H1 (cell line): ENCODE measurements around the gene SMCHD1. TPM values are rescaled to one million over a fixed set of nuclear protein-coding genes. Genes with fewer than 3 reads are reported as not detected.
A peak's percentile ranks its signal among the peaks of the same experiment; 100 is the strongest.

Experiments used
- CTCF ChIA-PET: fragments of 300-600 bp; sonication (Branson Sonifier 250); formaldehyde crosslinking; loops from one replicate; lab custom pipeline; 2021; ENCODE audit not compliant: partially characterized antibody; lab: Charles Lee
- POLR2A ChIA-PET: fragments of 300-600 bp; sonication (Branson Sonifier 250); formaldehyde crosslinking; loops from one replicate; lab custom pipeline; 2021; ENCODE audit warnings: inconsistent platforms; ENCODE audit not compliant: partially characterized antibody; lab: Charles Lee
- DNase-seq, 2 experiments: peaks; one replicate each; pipeline versions ENCODE4 v3.0.0 to v3.0.0-alpha.2; 2010 to 2022; ENCODE audit warnings: low spot score in 2 of 2, low read depth in 1 of 2, mixed read lengths in 1 of 2
- FAIRE-seq: peaks from 2 replicates; lab custom pipeline; 2011; peaks lifted over from hg19 to GRCh38; lab: Jason Lieb, UNC
- H2AFZ ChIP-seq: 2 replicates; pipeline ENCODE4 v1.8.1; 2012; ENCODE audit warnings: low read length, inconsistent platforms
- H2AK5ac ChIP-seq: 2 replicates; pipeline ENCODE4 v1.6.1; 2013; ENCODE audit warnings: low read depth, low read length
- H2BK120ac ChIP-seq: replicated peaks from 2 replicates; pipeline ENCODE3; 2013; ENCODE audit warnings: low read depth, low read length, inconsistent platforms
- H2BK12ac ChIP-seq: 2 replicates; pipeline ENCODE4 v1.6.1; 2013; ENCODE audit warnings: low read depth, low read length
- H2BK15ac ChIP-seq: 2 replicates; pipeline ENCODE4 v1.6.1; 2013; ENCODE audit warnings: low read length
- H2BK20ac ChIP-seq: 2 replicates; pipeline ENCODE4 v1.6.1; 2013; ENCODE audit warnings: low read length
- H2BK5ac ChIP-seq: 2 replicates; pipeline ENCODE4 v1.6.1; 2013; ENCODE audit warnings: low read depth, low read length
- H3K14ac ChIP-seq: 2 replicates; pipeline ENCODE4 v1.6.1; 2013; ENCODE audit warnings: inconsistent platforms; ENCODE audit not compliant: insufficient read length
- H3K18ac ChIP-seq: 2 replicates; pipeline ENCODE4 v1.6.1; 2013; ENCODE audit warnings: low read length; ENCODE audit errors: extremely low read depth
- H3K23ac ChIP-seq: 2 replicates; pipeline ENCODE4 v1.6.1; 2013; ENCODE audit warnings: inconsistent platforms; ENCODE audit not compliant: insufficient read length
- H3K23me2 ChIP-seq: 2 replicates; pipeline ENCODE4 v1.6.1; 2013; ENCODE audit warnings: low read depth, low read length
- H3K27ac ChIP-seq: 2 replicates; pipeline ENCODE4 v1.6.1; 2011; ENCODE audit warnings: low read depth, low read length, inconsistent platforms
- H3K27me3 ChIP-seq, 4 experiments: replicated peaks in 1 of 4; 1 replicate in 1 of 4; 2 replicates in 3 of 4; pipeline versions ENCODE4 v1.6.1 to v1.8.1; 2011 to 2013; ENCODE audit warnings: low read length in 3 of 4, mild to moderate bottlenecking in 3 of 4, inconsistent platforms in 2 of 4, mixed read lengths in 2 of 4, moderate library complexity in 1 of 4; ENCODE audit not compliant: control insufficient read depth in 3 of 4, insufficient read depth in 3 of 4; ENCODE audit errors: extremely low read depth in 1 of 4
- H3K36me3 ChIP-seq, 4 experiments: 2 replicates each; pipeline versions ENCODE4 v1.6.1 to v1.8.1; 2011 to 2013; ENCODE audit warnings: mild to moderate bottlenecking in 4 of 4, low read length in 3 of 4, moderate library complexity in 2 of 4, control low read depth in 1 of 4, inconsistent platforms in 1 of 4; ENCODE audit not compliant: insufficient read depth in 4 of 4, control insufficient read depth in 2 of 4
- H3K4ac ChIP-seq: replicated peaks from 2 replicates; pipeline ENCODE3; 2013; ENCODE audit warnings: low read length, low read depth, mixed read lengths, inconsistent platforms; ENCODE audit not compliant: insufficient read length
- H3K4me1 ChIP-seq, 4 experiments: replicated peaks in 1 of 4; 1 replicate in 1 of 4; 2 replicates in 3 of 4; pipeline versions ENCODE4 v1.6.1 to v1.8.1; 2011 to 2013; ENCODE audit warnings: low read length in 3 of 4, inconsistent platforms in 2 of 4, mixed read lengths in 1 of 4; ENCODE audit not compliant: insufficient read depth in 4 of 4, control insufficient read depth in 3 of 4
- H3K4me2 ChIP-seq, 2 experiments: 2 replicates each; pipeline versions ENCODE4 v1.6.1 to v1.8.1; 2011 to 2013; ENCODE audit warnings: low read depth in 2 of 2, low read length in 2 of 2, control low read depth in 1 of 2, inconsistent platforms in 1 of 2, mild to moderate bottlenecking in 1 of 2; ENCODE audit not compliant: insufficient read depth in 1 of 2
- H3K4me3 ChIP-seq, 4 experiments: fragments of 200-600, 300-600 bp in 1 of 4; sonication (generic), shearing (Covaris generic), sonication (Bioruptor Twin) in 1 of 4; 2 replicates each; pipeline versions ENCODE4 v1.5.1 to v1.8.1; 2011 to 2016; ENCODE audit warnings: low read length in 4 of 4, low read depth in 3 of 4, control low read depth in 2 of 4, inconsistent platforms in 2 of 4, mild to moderate bottlenecking in 2 of 4, mixed read lengths in 1 of 4, moderate library complexity in 1 of 4; ENCODE audit not compliant: insufficient read depth in 2 of 4; ENCODE audit errors: extremely low read depth in 1 of 4
- H3K56ac ChIP-seq: replicated peaks from 2 replicates; pipeline ENCODE3; 2013; ENCODE audit warnings: low read depth, mild to moderate bottlenecking, mixed read lengths, low read length, inconsistent platforms; ENCODE audit not compliant: insufficient read length
- H3K79me1 ChIP-seq: 2 replicates; pipeline ENCODE4 v1.6.1; 2013; ENCODE audit warnings: low read depth, low read length, control low read depth
- H3K79me2 ChIP-seq, 2 experiments: 2 replicates each; pipeline versions ENCODE4 v1.6.1 to v1.8.1; 2012 to 2013; ENCODE audit warnings: low read length in 2 of 2, mild to moderate bottlenecking in 2 of 2, inconsistent platforms in 1 of 2; ENCODE audit not compliant: insufficient read depth in 2 of 2, control insufficient read depth in 1 of 2
- H3K9ac ChIP-seq, 4 experiments: replicated peaks in 1 of 4; 1 replicate in 1 of 4; 2 replicates in 3 of 4; pipeline versions ENCODE4 v1.6.1 to v1.8.1; 2011 to 2013; ENCODE audit warnings: low read depth in 3 of 4, low read length in 3 of 4, control low read depth in 2 of 4, mild to moderate bottlenecking in 2 of 4, moderate library complexity in 2 of 4, inconsistent platforms in 1 of 4; ENCODE audit errors: extremely low read depth in 1 of 4
- H3K9me3 ChIP-seq, 2 experiments: 2 replicates each; pipeline versions ENCODE4 v1.6.1 to v1.8.1; 2012 to 2013; ENCODE audit warnings: mild to moderate bottlenecking in 2 of 2, moderate library complexity in 2 of 2, control low read depth in 1 of 2, inconsistent platforms in 1 of 2, low read depth in 1 of 2, low read length in 1 of 2, mixed read lengths in 1 of 2; ENCODE audit not compliant: insufficient read depth in 2 of 2
- H4K20me1 ChIP-seq, 2 experiments: replicated peaks in 1 of 2; 2 replicates each; pipeline versions ENCODE3 to v1.8.1; 2011 to 2013; ENCODE audit warnings: inconsistent platforms in 2 of 2, low read length in 2 of 2, mild to moderate bottlenecking in 1 of 2; ENCODE audit not compliant: insufficient read depth in 2 of 2, control insufficient read depth in 1 of 2
- H4K5ac ChIP-seq: 2 replicates; pipeline ENCODE4 v1.6.1; 2013; ENCODE audit warnings: low read length, low read depth, mixed read lengths, inconsistent platforms; ENCODE audit not compliant: insufficient read length
- H4K8ac ChIP-seq: 2 replicates; pipeline ENCODE4 v1.8.0; 2013; ENCODE audit warnings: mild to moderate bottlenecking, moderate library complexity, low read length, inconsistent platforms; ENCODE audit not compliant: insufficient read depth; ENCODE audit errors: extremely low read depth
- H4K91ac ChIP-seq: replicated peaks from 2 replicates; pipeline ENCODE3; 2013; ENCODE audit warnings: low read length, mixed read lengths, inconsistent platforms; ENCODE audit not compliant: insufficient read length
- CHD2 ChIP-seq: IDR thresholded peaks from 2 replicates; pipeline ENCODE4 v1.6.1; 2012; ENCODE audit warnings: low read length, improper control_type of control experiment
- EGR1 ChIP-seq: IDR thresholded peaks from 2 replicates; pipeline ENCODE4 v1.6.1; 2011; ENCODE audit warnings: low read depth, low read length, borderline replicate concordance
- JUN ChIP-seq: IDR thresholded peaks from 2 replicates; pipeline ENCODE4 v1.6.1; 2011; ENCODE audit warnings: low read depth, mild to moderate bottlenecking, improper control_type of control experiment, low read length
- KDM1A ChIP-seq: fragments of 200-600, 300-600 bp; sonication (generic); IDR thresholded peaks from 2 replicates; pipeline ENCODE4 v1.7.1; 2016; ENCODE audit warnings: mild to moderate bottlenecking, low read length, borderline replicate concordance
- KDM5A ChIP-seq: fragments of 200-600 bp; IDR thresholded peaks from 2 replicates; pipeline ENCODE4 v1.7.1; 2012; ENCODE audit warnings: mild to moderate bottlenecking, low read length, inconsistent platforms, mixed read lengths
- RAD21 ChIP-seq, 2 experiments: IDR thresholded peaks in 1 of 2; conservative IDR thresholded peaks in 1 of 2; 2 replicates each; pipeline ENCODE4 v1.6.1; 2011; ENCODE audit warnings: low read depth in 2 of 2, low read length in 2 of 2, improper control_type of control experiment in 1 of 2, inconsistent platforms in 1 of 2, mild to moderate bottlenecking in 1 of 2, moderate library complexity in 1 of 2
- RFX5 ChIP-seq: IDR thresholded peaks from 2 replicates; pipeline ENCODE4 v1.6.1; 2011; ENCODE audit warnings: low read depth, low read length, improper control_type of control experiment, borderline replicate concordance
- SIRT6 ChIP-seq: IDR thresholded peaks from one replicate; pipeline ENCODE4 v1.7.1; 2012; ENCODE audit warnings: low read length, inconsistent platforms
- SP1 ChIP-seq: IDR thresholded peaks from 2 replicates; pipeline ENCODE4 v1.6.1; 2011; ENCODE audit warnings: low read depth, low read length
- SP2 ChIP-seq: IDR thresholded peaks from 2 replicates; pipeline ENCODE4 v1.6.1; 2012; ENCODE audit warnings: mild to moderate bottlenecking, low read length, inconsistent platforms
- SP4 ChIP-seq: IDR thresholded peaks from 2 replicates; pipeline ENCODE4 v1.6.1; 2012; ENCODE audit warnings: low read length, inconsistent platforms
- WGBS, 2 experiments: shearing (Covaris generic) in 1 of 2; methylation state at CpG; one replicate each; pipeline versions ENCODE4 v1.1.6 to v1.1.7; 2013 to 2015; ENCODE audit warnings: low lambda C conversion rate in 2 of 2, mixed read lengths in 2 of 2, inconsistent platforms in 1 of 2, low coverage in 1 of 2, missing lambda C conversion rate in 1 of 2; ENCODE audit not compliant: insufficient replicate concordance in 2 of 2, insufficient coverage in 1 of 2, insufficient read length in 1 of 2; ENCODE audit errors: extremely low coverage in 1 of 2, missing lambda C conversion rate in 1 of 2; 5-methylcytosine and 5-hydroxymethylcytosine counted together
- polyA plus RNA-seq, 7 experiments: library from polyadenylated mRNA; depleted of rRNA in 3 of 7; stranded (reverse) in 5 of 7; unstranded in 2 of 7; fragments of >200 nt in 5 of 7; fragments of 200-250 nt in 2 of 7; gene quantifications; 1 replicate in 5 of 7; 2 replicates in 1 of 7; 4 replicates in 1 of 7; pipeline versions ENCODE4 v1.2.1 to v1.2.3, GENCODE V29; 2011 to 2013; ENCODE audit warnings: missing spikeins in 2 of 7, mixed read lengths in 2 of 7
- total RNA-seq: library from RNA; stranded (reverse); fragmentation: NEBNext Ultra II Directional; extraction: Animal tissue kit (Norgen Biotek cat#: 25700); gene quantifications from 2 replicates; pipeline ENCODE4 v1.2.1, GENCODE V29; 2021

SMCHD1 gene
- total and polyA plus RNA-seq, 2 of the 8 experiments (the other 6 are each of a cell fraction or from before 2014, with no cell fraction given), result 9.3 to 32.0 TPM

DNA sequence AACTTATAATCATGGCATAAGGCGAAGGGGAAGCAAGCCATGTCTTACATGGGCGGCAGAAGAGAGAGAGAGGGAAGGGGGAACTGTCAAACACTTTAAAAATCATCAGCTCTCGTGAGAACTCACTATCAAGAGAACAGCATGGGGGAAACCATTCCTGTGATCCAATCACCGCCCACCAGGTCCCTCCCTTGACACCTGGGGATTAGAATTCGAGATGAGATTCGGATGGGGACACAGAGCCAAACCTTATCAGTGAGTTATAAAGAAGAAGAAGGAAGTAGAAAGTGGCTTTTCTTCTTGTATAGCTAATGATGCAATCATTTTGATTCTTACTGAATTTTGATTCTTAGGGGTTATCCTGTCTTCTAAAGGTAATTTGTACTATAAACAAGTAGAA, 51.4 kb downstream of the SMCHD1 start:
- Histone ChIP-seq H3K14ac (no peak overlapping the region), H2AK5ac (no peak overlapping the region), H3K36me3 (peaks cover 0 to 28% (median 2%) of the 10 kb centered on the region in 4 experiments; a peak in 6 of 8 replicates), H3K56ac (no peak overlapping the region), H3K9ac (no peak overlapping the region; a peak in 1 of 7 replicates), H3K79me2 (no peaks in the 10 kb centered on the region), H3K4me3 (no peak overlapping the region), H3K18ac (no peak overlapping the region), H2BK5ac (no peak overlapping the region), H2AFZ (no peak overlapping the region), H3K4me1 (no peaks in the 10 kb centered on the region), H3K4me2 (no peak overlapping the region), H3K27me3 (no peaks in the 10 kb centered on the region), H3K23ac (no peak overlapping the region), H2BK20ac (no peak overlapping the region), H3K23me2 (no peaks in the 10 kb centered on the region), H4K5ac (no peak overlapping the region), H2BK120ac (no peak overlapping the region), H3K27ac (no peak overlapping the region), H4K91ac (no peak overlapping the region), H4K8ac (no peak overlapping the region), H3K4ac (no peak overlapping the region), H2BK15ac (no peak overlapping the region), H3K9me3 (no peaks in the 10 kb centered on the region), H4K20me1 (peaks cover 0 to 4% of the 10 kb centered on the region in 2 experiments), H2BK12ac (no peak overlapping the region), H3K79me1 (no peaks in the 10 kb centered on the region)
- no peak for TF ChIP-seq EGR1
- no peak for TF ChIP-seq SIRT6
- no peak for TF ChIP-seq RAD21 (IDR thresholded peaks at IDR 0.05 in 1 of 2, conservative IDR thresholded peaks at IDR 0.05 in 1 of 2; ENCODE audit: low read depth in 2 of 2, low read length in 2 of 2)
- TF ChIP-seq SP1, result no peak
- TF ChIP-seq RFX5, result no peak
- no peak for TF ChIP-seq KDM1A
- TF ChIP-seq JUN, result no peak
- no peak for TF ChIP-seq SP2
- TF ChIP-seq CHD2, result no peak
- no peak for TF ChIP-seq KDM5A
- TF ChIP-seq SP4, result no peak
- FAIRE-seq (peak; percentile 32), DNase-seq (no peak)
- ChIA-PET CTCF (no interaction called here), POLR2A (interaction anchor here (1.2 to 1.7 kb wide), 2 partner anchors 9 to 52 kb away, joined by 3 to 4 read pairs; partner anchors contain the start of gene SMCHD1)
- WGBS, 2 experiments, result 62% methylated on average over 6 of the region's 6 CpGs; no CpG with 5 or more reads in 1 of the 2 experiments
